ENCODE data around the gene LRMDA.

- no peak for TF ChIP-seq KDM1A (IDR thresholded peaks at IDR 0.05; ENCODE audit: low read depth)
- TF ChIP-seq SMC3 (IDR thresholded peaks at IDR 0.05), result no peak
- TF ChIP-seq MAX (IDR thresholded peaks at IDR 0.05), result no peak
- TF ChIP-seq EP300 (IDR thresholded peaks at IDR 0.05), result no peak
- TF ChIP-seq, protein P1, sequence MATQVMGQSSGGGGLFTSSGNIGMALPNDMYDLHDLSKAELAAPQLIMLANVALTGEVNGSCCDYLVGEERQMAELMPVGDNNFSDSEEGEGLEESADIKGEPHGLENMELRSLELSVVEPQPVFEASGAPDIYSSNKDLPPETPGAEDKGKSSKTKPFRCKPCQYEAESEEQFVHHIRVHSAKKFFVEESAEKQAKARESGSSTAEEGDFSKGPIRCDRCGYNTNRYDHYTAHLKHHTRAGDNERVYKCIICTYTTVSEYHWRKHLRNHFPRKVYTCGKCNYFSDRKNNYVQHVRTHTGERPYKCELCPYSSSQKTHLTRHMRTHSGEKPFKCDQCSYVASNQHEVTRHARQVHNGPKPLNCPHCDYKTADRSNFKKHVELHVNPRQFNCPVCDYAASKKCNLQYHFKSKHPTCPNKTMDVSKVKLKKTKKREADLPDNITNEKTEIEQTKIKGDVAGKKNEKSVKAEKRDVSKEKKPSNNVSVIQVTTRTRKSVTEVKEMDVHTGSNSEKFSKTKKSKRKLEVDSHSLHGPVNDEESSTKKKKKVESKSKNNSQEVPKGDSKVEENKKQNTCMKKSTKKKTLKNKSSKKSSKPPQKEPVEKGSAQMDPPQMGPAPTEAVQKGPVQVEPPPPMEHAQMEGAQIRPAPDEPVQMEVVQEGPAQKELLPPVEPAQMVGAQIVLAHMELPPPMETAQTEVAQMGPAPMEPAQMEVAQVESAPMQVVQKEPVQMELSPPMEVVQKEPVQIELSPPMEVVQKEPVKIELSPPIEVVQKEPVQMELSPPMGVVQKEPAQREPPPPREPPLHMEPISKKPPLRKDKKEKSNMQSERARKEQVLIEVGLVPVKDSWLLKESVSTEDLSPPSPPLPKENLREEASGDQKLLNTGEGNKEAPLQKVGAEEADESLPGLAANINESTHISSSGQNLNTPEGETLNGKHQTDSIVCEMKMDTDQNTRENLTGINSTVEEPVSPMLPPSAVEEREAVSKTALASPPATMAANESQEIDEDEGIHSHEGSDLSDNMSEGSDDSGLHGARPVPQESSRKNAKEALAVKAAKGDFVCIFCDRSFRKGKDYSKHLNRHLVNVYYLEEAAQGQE (IDR thresholded peaks at IDR 0.05), result no peak
- TF ChIP-seq RCOR1 (IDR thresholded peaks at IDR 0.05; ENCODE audit: low read depth, low read length), result no peak
- no peak for TF ChIP-seq CTCF (IDR thresholded peaks at IDR 0.05)
- TF ChIP-seq HDAC2 (IDR thresholded peaks at IDR 0.05), result no peak
- TF ChIP-seq RAD21 (conservative IDR thresholded peaks at IDR 0.05 in 1 of 2, IDR thresholded peaks at IDR 0.05 in 1 of 2), result no peak
- TF ChIP-seq MYC (IDR thresholded peaks at IDR 0.05; ENCODE audit: borderline replicate concordance, low read length), result no peak
- no peak for TF ChIP-seq EHMT2 (IDR thresholded peaks at IDR 0.05; ENCODE audit: low read depth)
- no peak for TF ChIP-seq CHD4 (IDR thresholded peaks at IDR 0.05; ENCODE audit: borderline replicate concordance)
These were observed 754.3 kb downstream of the LRMDA start for GRCh38 chr10:76185471-76186301.

Measured in A549 (cell line).